Stimulated activated CD4-positive, alpha-beta T cell treated with anti-CD3 and anti-CD28 coated beads, Interleukin-1b, Interleukin-23, amount 100 ng/mL, for 4 hours (primary cell): Measurements from ENCODE around the gene RMRP.

Source experiments
- DNase-seq, 2 donors: peaks; one replicate each; pipeline ENCODE4 v3.0.0-alpha.2; 2020; ENCODE audit warnings: low read depth in 2 of 2

Gene RMRP

DNA sequence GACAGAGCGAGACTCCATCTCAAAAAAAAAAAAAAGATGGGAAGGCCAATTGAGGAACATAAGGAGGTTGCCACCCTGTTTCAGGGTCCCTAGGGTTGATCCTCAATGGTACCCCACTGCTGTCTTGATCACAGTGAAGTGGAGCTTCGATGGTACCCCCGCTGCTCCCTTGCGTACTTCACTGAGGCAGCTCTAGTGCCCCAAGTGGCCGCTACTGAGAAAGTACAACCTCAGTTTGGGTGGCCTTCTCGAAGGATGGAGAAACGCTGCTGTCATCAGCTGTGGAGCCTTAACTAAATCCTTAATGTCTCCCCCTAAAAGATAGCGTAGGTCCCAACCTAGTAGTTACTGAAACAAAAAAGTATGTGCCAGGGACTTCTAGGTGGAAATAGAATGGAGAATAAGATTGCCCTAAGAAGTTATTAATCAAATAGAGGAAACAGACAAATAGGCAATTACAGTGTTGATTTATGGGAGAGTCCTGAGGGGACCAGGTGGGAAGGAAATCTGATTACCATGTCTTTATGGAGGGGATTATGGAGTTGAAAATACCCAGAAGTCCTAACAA, 46.5 kb downstream of the RMRP start:
- DNase-seq: peak; percentile 38 to 45

DNA sequence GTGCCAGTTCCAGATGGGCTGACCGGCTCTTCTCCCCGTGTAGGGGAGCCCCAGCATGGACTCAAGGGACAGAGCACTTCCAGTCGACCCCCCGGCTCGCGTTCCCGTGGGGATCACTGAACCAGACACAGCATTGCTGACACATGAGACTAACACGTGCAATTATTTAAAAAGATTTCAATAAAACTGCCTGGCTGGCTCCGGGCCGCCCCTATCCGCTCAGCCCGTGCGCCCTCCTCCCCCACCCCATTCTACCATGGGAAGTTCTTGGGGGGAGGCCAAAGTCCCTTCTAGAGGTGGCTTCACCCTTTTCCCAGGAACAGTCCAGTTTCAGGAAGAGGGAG, 48.0 kb downstream of the RMRP start:
- DNase-seq: no peak

DNA sequence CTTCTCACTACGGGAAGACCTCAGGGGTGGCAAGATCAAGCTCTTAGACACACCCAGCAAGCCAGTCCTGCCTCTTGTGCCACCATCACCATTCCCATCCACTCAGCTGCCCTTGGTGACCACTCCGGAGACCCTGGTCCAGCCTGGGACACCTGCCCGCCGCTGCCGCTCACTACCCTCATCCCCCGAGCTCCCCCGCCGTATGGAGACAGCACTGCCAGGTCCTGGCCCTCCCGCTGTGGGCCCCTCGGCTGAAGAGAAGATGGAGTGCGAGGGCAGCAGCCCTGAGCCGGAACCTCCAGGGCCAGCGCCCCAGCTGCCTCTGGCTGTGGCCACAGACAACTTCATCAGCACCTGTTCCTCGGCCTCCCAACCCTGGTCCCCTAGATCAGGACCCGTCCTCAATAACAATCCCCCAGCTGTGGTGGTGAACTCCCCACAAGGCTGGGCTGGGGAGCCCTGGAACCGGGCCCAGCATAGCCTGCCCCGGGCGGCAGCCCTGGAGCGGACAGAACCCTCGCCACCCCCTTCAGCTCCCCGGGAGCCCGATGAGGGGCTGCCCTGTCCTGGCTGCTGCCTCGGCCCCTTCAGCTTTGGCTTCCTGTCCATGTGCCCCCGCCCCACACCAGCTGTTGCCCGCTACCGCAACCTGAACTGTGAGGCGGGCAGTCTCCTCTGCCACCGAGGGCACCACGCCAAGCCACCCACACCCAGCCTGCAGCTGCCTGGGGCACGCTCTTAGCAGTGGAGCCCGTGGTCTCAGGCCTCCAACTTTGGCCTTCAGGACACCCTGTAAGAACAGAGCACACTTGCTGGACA, 48.6 kb downstream of the RMRP start:
- no peak for DNase-seq

DNA sequence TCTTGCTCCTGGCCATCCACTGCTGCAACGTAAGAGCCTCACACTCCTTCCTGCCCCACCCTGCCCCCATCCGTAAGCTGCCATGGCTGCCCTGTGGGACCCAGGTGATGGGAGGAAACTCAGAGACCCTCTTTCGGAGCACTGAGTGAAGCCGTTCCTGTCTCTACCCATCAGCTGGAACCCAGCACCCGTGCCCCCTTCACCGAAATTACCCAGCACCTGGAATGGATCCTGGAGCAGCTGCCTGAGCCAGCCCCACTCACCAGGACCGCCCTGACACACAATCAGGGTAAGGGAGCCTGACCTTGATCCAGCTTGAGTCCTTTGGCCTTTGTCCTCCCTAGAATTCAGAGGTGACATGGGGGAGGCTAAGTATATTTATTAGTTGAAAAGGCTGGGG, 49.6 kb downstream of the RMRP start:
- no peak for DNase-seq
